Osteoblast (primary cell): Measurements from ENCODE around the gene MAD1L1. TPM values are rescaled to one million over a fixed set of nuclear protein-coding genes. Genes with fewer than 3 reads are reported as not detected.

Experiments
- DNase-seq: peaks from one replicate; pipeline ENCODE4 v3.0.0; 2011; ENCODE audit warnings: low spot score, mixed read lengths; ENCODE audit not compliant: insufficient read length; ENCODE audit errors: missing footprints
- H2AFZ ChIP-seq: 2 replicates; pipeline ENCODE4 v1.6.0; 2011; ENCODE audit warnings: mild to moderate bottlenecking, low read length
- H3K27ac ChIP-seq: 2 replicates; pipeline ENCODE4 v1.5.1; 2011; ENCODE audit warnings: mild to moderate bottlenecking, low read depth, low read length, moderate library complexity
- H3K27me3 ChIP-seq: 2 replicates; pipeline ENCODE4 v1.6.0; 2012; ENCODE audit warnings: mild to moderate bottlenecking, control low read depth, inconsistent platforms, low read length, moderate library complexity; ENCODE audit not compliant: insufficient read depth
- H3K36me3 ChIP-seq: 2 replicates; pipeline ENCODE4 v1.5.1; 2011; ENCODE audit warnings: mild to moderate bottlenecking, low read length, control low read depth, moderate library complexity; ENCODE audit not compliant: insufficient read depth
- H3K4me1 ChIP-seq: 2 replicates; pipeline ENCODE4 v1.5.1; 2011; ENCODE audit warnings: mild to moderate bottlenecking, low read length, control low read depth, moderate library complexity; ENCODE audit not compliant: insufficient read depth
- H3K4me2 ChIP-seq: 2 replicates; pipeline ENCODE4 v1.6.0; 2011; ENCODE audit warnings: mild to moderate bottlenecking, low read length; ENCODE audit not compliant: insufficient read depth
- H3K4me3 ChIP-seq: fragments of 200-600 bp; sonication (generic); 3 replicates; pipeline ENCODE4 v1.5.1; 2012; ENCODE audit warnings: mild to moderate bottlenecking, low read length, inconsistent platforms; ENCODE audit not compliant: insufficient read depth
- H3K79me2 ChIP-seq: 2 replicates; pipeline ENCODE4 v1.6.0; 2012; ENCODE audit warnings: mild to moderate bottlenecking, low read length, control low read depth, inconsistent platforms; ENCODE audit not compliant: insufficient read depth
- H3K9me3 ChIP-seq: 2 replicates; pipeline ENCODE4 v1.5.1; 2011; ENCODE audit warnings: low read depth, low read length, control low read depth
- H4K20me1 ChIP-seq: 2 replicates; pipeline ENCODE4 v1.6.0; 2012; ENCODE audit warnings: mild to moderate bottlenecking, low read length, control low read depth; ENCODE audit not compliant: insufficient read depth
- total RNA-seq: library from RNA; depleted of rRNA; stranded (reverse); fragments of >200 nt; gene quantifications from 2 replicates; pipeline ENCODE4 v1.2.3, GENCODE V29; 2012
- TF ChIP-seq, protein P1 (sequence below): IDR thresholded peaks from 2 replicates; pipeline ENCODE4 v1.5.1; 2011; ENCODE audit warnings: mild to moderate bottlenecking, low read depth, low read length, moderate library complexity; ENCODE audit errors: extremely low read depth

MAD1L1 gene
- total RNA-seq, 1 donor: 66.2 TPM

DNA sequence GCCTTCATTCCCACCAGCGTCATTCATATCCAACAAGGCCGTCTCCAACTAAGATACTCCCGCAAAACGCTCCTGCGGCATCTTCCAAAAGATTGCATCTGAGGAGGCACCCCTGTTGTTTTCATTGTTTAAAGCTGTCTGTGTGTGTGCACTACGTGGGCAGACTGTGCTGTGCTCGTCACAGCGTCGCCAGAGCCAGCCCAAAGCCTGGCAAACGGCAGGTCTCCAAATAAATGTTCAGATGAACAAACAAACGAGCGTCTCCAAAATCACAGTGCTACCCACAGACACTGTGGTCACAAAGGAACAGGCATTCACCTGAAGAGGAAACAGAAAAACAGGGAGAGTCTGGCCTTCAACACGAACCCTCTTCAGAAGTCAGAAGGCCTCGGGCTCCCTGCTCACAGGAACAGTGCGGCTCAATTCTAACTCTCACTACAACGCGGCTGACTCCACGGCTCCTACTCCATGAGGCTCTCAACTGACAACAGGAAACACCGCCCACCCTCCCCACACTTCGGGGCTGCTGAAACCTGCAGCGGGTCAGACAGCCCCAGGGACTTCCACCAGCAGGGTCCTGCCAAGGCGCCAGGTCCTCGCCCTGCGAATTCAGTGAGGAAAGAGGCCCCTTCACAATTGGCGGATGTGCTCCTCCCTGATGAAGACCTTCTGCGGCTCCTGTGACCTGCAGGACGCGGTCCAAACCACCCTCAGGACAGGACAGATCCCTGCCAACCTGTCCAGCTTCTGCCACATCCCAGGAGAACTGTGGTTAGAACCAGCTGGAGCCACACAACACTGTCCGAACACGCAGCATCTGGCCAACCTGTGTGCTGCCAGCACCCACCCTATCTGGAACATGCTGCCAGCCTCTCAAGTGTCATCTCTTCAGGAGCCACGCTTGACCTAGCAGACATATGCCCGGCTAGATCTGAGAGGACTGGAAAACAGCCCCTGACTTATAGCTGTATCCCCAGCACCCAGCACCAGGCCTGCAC, 36.1 kb downstream of the MAD1L1 start:
- TF ChIP-seq, protein P1, sequence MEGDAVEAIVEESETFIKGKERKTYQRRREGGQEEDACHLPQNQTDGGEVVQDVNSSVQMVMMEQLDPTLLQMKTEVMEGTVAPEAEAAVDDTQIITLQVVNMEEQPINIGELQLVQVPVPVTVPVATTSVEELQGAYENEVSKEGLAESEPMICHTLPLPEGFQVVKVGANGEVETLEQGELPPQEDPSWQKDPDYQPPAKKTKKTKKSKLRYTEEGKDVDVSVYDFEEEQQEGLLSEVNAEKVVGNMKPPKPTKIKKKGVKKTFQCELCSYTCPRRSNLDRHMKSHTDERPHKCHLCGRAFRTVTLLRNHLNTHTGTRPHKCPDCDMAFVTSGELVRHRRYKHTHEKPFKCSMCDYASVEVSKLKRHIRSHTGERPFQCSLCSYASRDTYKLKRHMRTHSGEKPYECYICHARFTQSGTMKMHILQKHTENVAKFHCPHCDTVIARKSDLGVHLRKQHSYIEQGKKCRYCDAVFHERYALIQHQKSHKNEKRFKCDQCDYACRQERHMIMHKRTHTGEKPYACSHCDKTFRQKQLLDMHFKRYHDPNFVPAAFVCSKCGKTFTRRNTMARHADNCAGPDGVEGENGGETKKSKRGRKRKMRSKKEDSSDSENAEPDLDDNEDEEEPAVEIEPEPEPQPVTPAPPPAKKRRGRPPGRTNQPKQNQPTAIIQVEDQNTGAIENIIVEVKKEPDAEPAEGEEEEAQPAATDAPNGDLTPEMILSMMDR: no peak

DNA sequence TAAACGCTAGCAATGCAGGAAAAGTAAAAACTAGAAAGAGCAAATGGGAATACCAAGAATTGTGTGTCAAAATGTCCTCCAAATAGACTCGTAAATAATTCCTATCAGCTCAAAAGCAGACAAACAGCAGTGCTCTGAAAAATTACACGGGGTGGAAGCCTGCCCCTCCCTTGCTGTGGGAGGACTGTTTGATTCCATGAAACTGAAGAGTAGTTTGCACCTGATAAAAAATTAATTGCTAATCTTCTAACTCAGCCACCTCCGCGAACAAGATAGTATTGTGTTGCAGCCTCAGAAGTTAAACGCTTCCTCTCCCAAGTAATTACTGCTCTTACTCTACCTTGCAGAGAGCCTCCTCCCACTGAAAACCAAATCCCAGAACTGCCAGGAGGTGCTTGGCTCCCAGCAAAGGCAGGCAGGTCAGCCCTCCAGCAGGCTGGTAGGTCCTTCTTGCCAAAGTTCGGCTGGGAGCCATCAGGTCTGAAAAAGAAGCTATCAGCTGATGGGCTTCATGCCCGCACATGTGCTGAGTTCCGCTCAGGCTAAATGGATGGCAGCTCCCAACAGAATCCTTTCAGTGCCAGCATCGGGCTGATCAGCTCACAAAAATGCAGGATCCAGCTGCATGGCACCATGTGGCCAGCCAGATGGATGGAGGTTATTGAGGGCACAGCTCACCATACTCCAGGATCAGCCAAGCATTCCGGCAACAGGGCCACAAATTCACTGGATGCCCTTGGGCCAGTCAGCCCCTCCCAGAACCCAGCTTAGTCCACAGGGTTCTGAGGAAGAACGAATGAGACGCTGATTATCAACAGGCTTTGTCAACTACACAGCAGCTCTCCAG, 37.1 kb downstream of the MAD1L1 start:
- Histone ChIP-seq H3K36me3 (peaks cover 16% of the 10 kb centered on the region), H3K27me3 (no peaks in the 10 kb centered on the region), H4K20me1 (no peaks in the 10 kb centered on the region), H3K4me1 (no peaks in the 10 kb centered on the region), H3K4me2 (no peak overlapping the region), H3K4me3 (no peak overlapping the region), H2AFZ (no peak overlapping the region), H3K27ac (no peak overlapping the region), H3K79me2 (no peaks in the 10 kb centered on the region), H3K9me3 (no peaks in the 10 kb centered on the region)
- TF ChIP-seq, protein P1: no peak
- peak; percentile 65 for DNase-seq

More for the DNA sequence above, 36.1 kb downstream of the MAD1L1 start:
- Histone ChIP-seq H4K20me1 (no peaks in the 10 kb centered on the region), H3K27ac (no peak overlapping the region), H3K79me2 (no peaks in the 10 kb centered on the region), H3K27me3 (no peaks in the 10 kb centered on the region), H2AFZ (no peak overlapping the region), H3K9me3 (no peaks in the 10 kb centered on the region), H3K36me3 (peaks cover 16% of the 10 kb centered on the region), H3K4me2 (no peak overlapping the region), H3K4me3 (no peak overlapping the region), H3K4me1 (no peaks in the 10 kb centered on the region)
- DNase-seq: peak; percentile 54

DNA sequence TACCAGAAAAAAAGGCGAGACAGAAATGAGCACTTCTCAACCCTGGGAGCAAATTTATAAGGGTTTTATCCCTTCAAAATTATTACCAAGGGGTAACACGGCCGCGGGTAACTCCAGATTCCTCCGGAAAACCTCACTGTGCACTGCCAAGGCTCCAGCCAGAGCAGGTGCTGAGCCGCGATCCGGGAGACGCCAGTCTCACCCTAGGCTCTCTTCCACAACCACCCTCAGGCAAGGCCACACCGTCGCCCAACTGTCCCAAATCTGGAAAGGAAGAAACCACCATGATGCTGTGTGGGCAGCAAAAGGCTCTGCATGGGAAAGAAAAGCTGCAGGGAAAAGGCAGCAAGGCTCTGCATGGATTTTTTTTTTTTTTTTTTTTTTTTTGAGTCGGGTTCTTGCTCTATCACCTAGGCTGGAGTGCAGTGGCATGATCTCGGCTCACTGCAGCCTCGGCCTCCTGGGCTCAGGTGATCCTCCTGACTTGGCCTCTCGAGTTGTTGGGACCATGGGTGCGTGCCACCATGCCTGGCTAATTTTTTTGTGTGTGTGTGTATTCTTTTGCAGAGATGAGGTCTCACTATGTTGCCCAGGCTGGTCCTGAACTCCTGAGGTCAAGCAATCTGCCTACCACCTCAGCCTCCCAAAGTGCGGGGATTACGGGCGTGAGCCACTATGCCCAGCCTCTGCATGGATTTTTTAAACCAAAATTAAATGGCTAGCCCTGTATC, 39.0 kb downstream of the MAD1L1 start:
- H2AFZ ChIP-seq: no peak overlapping the region

More for the DNA sequence above, 39.0 kb downstream of the MAD1L1 start:
- Histone ChIP-seq H3K79me2 (peaks cover 7% of the 10 kb centered on the region), H3K27ac (no peak overlapping the region), H4K20me1 (no peaks in the 10 kb centered on the region), H3K36me3 (peaks cover 10% of the 10 kb centered on the region), H3K27me3 (no peaks in the 10 kb centered on the region), H3K4me1 (no peaks in the 10 kb centered on the region), H3K9me3 (no peaks in the 10 kb centered on the region), H3K4me2 (no peak overlapping the region), H3K4me3 (no peak overlapping the region)
- DNase-seq: peak; percentile 32
- TF ChIP-seq, protein P1: no peak
